NCI-H187 treated with DMSO at 0.1 percent for 48 hours (cell line): ENCODE results near the gene C9orf43.
A peak's percentile ranks its signal among the peaks of the same experiment; 100 is the strongest.
"Not testable (repeated sequence)": the region's sequence is repeated elsewhere in the genome, so short reads cannot be mapped to it uniquely, and the experiment has no call there.

Source experiments
- DNase-seq: peaks from one replicate; lab custom pipeline; 2025; lab: John Stamatoyannopoulos, UW

Gene C9orf43

GRCh38 chr9:113381441-113381840 is 29.1 kb upstream of the C9orf43 start:
- not testable (repeated sequence) for DNase-seq

DNA sequence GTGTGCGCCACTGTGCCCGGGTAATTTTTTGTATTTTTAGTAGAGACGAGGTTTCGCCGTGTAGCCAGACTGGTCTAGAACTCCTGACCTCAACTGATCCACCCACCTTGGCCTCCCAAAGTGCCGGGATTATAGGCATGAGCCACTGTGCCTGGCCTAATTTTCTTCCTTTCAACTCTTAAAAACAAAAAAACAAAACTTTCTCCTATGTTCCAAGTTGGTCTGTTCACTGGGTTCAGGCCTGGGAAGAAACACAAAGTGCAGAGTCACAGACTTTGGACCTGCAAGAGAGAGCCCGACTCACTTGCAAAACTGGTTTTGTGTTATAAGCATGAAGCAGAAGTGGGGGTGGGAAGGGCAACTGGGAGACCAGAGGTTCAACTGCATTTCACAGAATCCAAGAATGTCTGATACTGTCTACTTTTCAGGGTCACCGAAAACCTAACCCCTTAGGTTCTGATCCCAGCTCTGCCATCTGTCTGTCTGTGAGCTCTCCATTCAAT is 28.6 kb upstream of the C9orf43 start:
- no peak for DNase-seq

DNA sequence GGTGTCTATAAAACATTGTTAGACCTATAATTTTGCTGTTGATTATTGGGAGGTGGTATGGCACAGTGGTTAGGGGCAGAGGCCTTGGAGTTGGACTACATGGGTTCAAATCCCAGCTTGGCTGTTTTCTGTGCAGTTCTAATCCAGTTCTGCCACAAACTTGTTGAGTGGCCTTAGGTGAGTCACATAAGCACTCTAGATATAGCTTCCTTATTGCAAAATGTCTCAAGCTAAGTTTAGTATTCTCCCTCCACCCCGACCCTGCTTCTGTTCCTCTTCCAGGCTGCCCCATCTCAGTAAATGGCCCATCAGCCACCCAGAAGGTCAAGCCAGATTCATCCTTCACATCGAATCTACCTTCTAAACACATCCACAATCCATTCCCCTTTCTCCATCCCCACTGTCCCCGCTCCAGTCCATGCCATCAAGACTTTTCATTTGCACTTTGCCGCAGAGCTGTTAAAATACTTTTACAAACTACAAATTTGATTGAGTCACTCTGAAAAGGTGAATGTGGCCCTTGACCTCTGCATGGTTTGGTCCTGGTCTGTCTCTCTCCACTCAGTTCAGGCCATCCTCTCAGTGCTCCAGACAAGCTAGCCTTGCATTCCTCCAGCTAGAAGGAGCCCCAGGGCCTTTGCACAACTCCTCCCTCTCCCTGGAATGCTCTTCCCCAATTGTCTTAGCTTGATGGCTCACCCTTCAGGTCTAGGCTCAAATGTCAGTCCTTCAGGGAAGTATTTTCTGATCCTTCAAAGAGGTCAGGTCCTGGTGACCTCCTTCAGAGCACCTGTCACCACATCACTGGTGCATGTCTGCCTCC is 23.8 kb upstream of the C9orf43 start:
- DNase-seq = no peak

DNA sequence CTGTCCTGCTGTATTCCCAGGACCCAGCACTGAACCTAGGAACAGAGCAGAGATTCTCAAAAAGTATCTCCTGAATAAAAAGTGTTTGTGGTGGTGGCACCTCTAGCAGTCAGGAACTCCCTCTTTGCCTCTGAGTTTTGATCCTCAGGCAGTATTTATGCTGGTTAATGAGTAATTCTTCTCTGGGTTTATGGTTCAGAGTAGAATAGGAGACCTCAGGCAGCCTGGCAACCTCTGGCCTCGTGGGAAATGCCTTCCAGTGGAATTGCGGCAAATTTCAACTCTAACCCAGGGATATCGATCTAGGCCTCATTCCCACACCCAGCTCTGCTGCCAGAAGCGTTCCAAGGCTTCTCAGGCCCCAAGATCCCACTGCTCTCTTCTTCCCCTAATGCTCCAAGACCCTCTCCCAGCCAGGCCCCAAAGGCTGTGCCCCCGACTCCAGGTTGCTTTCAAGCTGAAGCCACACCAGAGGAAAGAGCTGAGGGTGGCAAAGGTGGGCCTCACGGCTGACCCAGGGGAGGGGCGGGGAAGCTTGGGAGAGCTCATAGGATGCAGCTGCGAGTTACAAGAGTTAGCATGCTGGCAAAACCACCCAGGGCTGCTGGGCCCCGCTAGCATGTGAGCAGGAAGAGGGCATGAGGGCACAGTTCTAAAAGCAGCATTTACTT is 22.9 kb upstream of the C9orf43 start:
- no peak for DNase-seq

DNA sequence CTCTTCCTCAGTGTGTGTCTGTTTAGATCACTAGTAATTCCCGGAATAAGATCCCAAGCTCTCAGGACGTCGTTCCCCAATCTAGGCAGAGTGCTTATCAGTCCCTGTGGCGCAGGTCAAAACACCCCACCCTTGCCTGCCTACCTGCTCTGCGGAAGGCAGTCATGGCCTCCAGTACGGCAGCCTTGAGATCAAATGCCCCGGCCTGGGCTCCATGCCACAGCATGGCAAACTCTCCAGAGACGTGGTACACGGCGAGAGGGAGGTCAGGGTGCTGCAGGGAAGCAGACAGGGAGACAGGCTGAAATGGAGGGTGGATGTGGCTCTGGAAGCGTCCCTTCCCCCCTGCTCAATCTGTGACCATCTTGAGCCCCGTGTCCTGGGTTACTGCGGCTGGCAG is 21.7 kb upstream of the C9orf43 start:
- no peak for DNase-seq

DNA sequence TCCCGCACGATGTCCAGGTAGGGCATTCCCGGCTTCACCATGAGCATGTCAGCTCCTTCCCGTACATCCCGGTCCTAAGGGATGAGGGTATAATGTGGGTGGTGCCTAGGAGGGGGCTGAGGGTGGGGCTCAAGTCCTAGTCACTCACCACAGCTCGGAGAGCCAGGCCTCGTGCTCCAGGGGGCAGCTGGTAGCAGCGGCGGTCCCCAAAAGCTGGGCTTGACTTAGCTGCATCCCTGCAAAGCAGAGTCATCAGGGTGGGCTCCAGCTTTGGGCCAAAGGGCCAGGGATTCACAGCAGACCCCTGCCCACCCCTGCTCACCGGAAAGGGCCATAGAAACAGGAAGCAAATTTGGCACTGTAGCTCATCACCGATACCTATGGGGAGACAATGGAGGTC is 21.1 kb upstream of the C9orf43 start:
- DNase-seq = no peak

- DNase-seq = no peak
Measured at GRCh38 chr9:113390192-113390960, 20.2 kb upstream of the C9orf43 start.

DNA sequence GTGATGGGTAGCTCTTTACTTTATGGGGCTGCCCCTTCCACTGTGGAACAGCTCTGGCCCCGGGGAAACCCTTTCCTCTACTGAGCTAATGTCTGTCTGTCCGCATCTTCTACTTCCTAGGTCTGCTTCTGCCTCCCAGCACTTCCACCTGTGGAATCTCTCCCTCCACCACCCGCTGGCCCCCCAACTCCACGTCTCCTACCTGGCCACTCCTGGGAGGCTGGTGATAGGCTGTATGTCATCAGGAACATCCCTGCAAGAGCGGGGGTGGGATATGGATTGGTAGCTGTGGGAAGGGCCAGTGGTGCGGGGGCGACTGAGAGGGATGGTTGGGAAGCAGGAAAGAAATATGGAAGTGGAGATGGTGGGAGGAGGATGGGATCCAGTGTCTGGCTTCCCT is 18.6 kb upstream of the C9orf43 start:
- no peak for DNase-seq

GRCh38 chr9:113393281-113393680 is 17.3 kb upstream of the C9orf43 start:
- DNase-seq = no peak

- no peak for DNase-seq
Measured at GRCh38 chr9:113395000-113395861, 15.3 kb upstream of the C9orf43 start.

DNA sequence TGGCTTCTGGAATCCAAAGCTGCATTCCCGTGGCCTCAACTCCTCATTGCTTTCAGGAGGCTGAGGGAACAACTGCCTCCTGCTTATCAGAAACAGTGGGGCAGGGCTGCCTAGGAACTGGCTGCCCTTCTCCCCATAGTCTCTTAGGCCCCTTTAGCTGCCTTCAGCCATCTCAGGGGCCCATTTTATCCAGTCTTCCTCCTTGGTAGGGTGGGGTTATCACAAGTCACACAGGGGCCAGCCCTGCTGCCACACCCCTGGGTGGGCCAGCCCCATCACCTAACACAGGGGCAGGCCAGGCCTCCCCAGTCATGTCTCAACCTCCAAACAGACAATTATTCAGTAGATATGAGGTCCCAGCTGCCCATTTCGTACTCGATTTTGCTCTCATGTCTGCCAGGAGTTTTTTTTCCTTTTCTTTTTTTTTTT is 13.3 kb upstream of the C9orf43 start:
- no peak for DNase-seq

GRCh38 chr9:113398796-113399195 is 11.8 kb upstream of the C9orf43 start:
- no peak for DNase-seq

GRCh38 chr9:113399646-113400200 is 10.8 kb upstream of the C9orf43 start:
- DNase-seq = no peak

DNA sequence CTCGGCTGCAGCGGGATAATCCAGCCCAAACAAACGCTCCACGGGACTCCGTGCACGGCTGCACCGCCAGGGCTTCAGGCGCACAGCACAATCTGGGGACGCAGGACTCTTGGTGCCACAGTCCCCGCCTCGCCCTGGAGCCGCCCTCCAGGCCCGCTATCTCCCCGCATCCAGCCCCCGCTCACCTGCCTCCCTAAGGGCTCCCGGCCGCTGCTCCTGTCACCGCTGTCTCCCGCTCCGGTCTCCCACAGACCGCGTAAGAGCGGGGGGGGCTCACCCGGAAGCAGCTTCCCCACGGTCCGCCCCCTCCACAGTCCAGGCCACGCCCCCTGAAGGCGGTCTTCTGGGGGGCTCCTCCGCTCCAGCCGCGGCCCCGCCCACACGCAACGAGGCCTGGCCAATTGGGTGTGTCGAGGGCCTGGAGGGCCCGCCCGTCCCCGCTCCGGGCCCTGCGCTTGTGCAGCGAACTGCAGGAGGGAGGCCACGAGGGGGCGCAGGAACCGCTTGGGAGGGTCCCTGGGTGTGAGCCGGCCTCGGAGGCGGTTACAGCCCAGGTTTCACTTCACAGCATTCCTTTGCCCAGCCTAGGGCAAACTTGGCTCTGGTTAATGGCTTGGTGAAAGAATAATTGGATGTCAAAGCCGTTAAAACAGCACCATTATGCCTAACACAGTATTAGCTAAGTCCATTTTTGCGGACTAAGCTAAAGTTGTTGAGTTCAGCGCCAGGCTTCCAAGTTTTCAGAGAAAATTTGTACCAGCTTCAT is 9.3 kb upstream of the C9orf43 start, which contains the start of gene ALAD:
Gene ALAD, minus strand, starts transcription at position 258 of the 766 bp plus-strand sequence. CDS start 7,725 bp downstream, outside the sequence.
- DNase-seq = peak; percentile 55

DNA sequence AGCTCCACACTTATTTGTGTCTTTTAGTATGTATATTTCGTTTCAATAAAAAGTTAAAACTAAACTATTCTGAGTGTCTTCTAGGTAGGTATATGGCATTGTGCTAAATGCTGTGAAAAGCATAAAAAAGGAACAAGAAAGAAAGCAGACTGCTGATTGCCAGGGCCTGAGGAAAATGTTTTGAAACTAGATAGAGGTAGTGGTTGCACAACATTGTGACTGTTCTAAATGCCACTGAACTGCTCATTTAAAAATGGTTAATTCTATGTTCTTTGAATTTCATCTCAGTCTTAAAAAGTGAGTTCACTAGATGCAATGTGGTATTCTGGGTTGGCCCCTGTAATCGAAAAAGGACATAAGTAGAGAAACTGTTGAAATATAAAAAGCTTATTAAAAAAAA is 6.9 kb upstream of the C9orf43 start:
- no peak for DNase-seq

- not testable (repeated sequence) for DNase-seq
Measured at GRCh38 chr9:113406353-113406752, 4.2 kb upstream of the C9orf43 start.

DNA sequence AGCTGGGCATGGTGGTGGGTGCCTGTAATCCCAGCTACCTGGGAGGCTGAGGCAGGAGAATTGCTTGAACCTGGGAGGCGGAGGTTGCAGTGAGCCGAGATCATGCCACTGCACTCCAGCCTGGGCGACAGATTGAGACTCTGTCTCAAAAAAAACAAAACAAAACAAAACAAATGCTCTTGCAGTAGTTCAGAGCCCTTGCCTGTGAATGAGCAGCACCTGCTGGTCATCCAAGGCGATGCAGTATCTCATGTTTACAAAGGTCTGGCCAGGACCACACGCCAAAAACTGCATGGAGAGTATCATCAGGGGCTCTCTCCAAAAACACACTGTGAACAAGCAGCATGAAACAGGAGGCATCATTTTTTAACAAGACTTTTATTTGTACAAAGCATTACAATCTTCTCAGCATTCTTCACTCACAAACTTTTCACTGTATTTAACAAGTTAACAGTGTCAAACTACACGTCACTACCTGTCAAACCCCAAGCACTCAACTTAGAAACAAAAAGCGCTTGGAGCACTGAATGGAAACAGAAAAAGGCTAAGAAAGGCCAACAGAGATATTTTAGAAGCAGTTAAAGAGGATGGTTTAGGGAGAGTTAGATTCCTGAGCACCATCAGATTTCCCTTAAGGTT is 3.6 kb upstream of the C9orf43 start:
- not testable (repeated sequence) for DNase-seq

DNA sequence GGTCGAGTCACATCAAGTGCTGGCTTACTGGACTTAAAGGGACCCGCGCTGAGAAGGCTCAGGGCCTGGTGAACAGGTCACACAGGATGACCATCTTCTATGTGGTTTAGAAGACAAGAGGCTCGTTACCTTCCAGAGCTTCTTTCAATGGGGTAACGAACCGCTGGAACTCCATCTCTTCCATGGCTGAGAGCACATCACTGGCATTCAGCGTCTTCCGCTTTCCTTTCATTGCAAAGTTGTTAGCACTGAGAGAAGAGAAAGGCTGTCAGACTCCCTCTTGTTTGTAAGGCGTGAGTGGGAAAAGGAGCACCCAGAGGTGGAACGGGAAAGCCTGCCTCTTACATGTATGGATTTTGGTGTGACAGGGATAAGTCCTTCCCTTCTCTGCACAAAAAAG is 1.1 kb upstream of the C9orf43 start:
- no peak for DNase-seq

- no peak for DNase-seq
Measured at GRCh38 chr9:113409883-113410206, 702 bp upstream of the C9orf43 start.

DNA sequence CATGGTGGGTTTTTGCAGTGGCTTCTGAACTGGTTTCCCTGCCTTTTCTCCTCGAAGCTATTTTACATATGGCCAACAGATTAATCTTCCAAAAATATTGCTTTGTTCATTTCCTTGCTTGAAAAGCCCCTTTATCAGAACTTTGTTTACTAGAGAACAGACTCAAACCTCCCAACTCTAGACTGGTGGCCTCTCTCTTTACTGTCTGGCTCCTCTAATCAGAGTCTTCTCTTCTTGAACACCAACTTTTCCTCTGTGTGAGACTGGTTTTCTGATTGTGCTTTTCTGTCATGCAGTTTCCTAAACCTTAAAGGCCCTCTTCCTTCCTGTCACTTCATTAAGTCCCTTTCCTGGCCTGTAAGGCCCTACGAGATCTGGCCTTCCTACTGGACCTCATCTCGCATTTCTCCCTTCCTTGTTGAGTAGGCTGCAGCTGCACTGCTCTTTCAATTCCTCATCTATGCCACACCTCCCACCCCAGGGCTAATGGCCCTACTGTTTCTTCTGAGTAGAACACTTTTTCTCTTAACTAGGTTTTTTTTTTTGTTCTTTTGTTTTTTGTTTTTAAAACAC is 5.7 kb downstream of the C9orf43 start:
- DNase-seq = no peak
